GM06990 (cell line): Measurements from ENCODE around the gene MSH3.

Experiments used
- DNase-seq: peaks from one replicate; pipeline ENCODE4 v3.0.0-alpha.2; 2011; ENCODE audit not compliant: insufficient read length; ENCODE audit errors: extremely low read depth
- H3K27me3 ChIP-seq: replicated peaks from 2 replicates; pipeline ENCODE4 v1.6.0; 2011; ENCODE audit warnings: low read length; ENCODE audit not compliant: control insufficient read depth, insufficient read depth
- H3K36me3 ChIP-seq: 2 replicates; pipeline ENCODE4 v1.5.1; 2011; ENCODE audit warnings: low read length; ENCODE audit not compliant: control insufficient read depth, insufficient read depth
- H3K4me3 ChIP-seq: replicated peaks from 2 replicates; pipeline ENCODE4 v1.5.1; 2011; ENCODE audit warnings: low read depth, mild to moderate bottlenecking, control low read depth, low read length
- CTCF ChIP-seq: IDR thresholded peaks from 2 replicates; pipeline ENCODE4 v1.5.1; 2011; ENCODE audit warnings: low read length, control low read depth, mild to moderate bottlenecking, inconsistent platforms; ENCODE audit not compliant: insufficient read depth, poor library complexity, severe bottlenecking

Gene MSH3

GRCh38 chr5:80625230-80625629 is 29.2 kb upstream of the MSH3 start:
- Histone ChIP-seq H3K36me3 (no peaks in the 10 kb centered on the region), H3K27me3 (no peaks in the 10 kb centered on the region), H3K4me3 (no peak overlapping the region)
- no peak for TF ChIP-seq CTCF
- DNase-seq = no peak

- DNase-seq = no peak
- no peak for TF ChIP-seq CTCF
- Histone ChIP-seq H3K36me3 (no peaks in the 10 kb centered on the region), H3K27me3 (no peaks in the 10 kb centered on the region), H3K4me3 (no peak overlapping the region)
Observed at GRCh38 chr5:80629281-80629680, 25.2 kb upstream of the MSH3 start.

- TF ChIP-seq CTCF = no peak
- no peaks in the 10 kb centered on the region for H3K27me3 ChIP-seq
- DNase-seq = no peak
- H3K4me3 ChIP-seq = no peak overlapping the region
- no peaks in the 10 kb centered on the region for H3K36me3 ChIP-seq
Observed at GRCh38 chr5:80631278-80632259, 22.9 kb upstream of the MSH3 start.

GRCh38 chr5:80632700-80633099 is 21.8 kb upstream of the MSH3 start:
- no peaks in the 10 kb centered on the region; the same call in 1 of the 2 replicates for H3K36me3 ChIP-seq
- DNase-seq = no peak
- TF ChIP-seq CTCF = no peak
- no peaks in the 10 kb centered on the region for H3K27me3 ChIP-seq
- no peak overlapping the region for H3K4me3 ChIP-seq

GRCh38 chr5:80634193-80634592 is 20.3 kb upstream of the MSH3 start:
- Histone ChIP-seq H3K36me3 (no peaks in the 10 kb centered on the region; the same call in 1 of the 2 replicates), H3K27me3 (no peaks in the 10 kb centered on the region), H3K4me3 (no peak overlapping the region)
- no peak for TF ChIP-seq CTCF
- DNase-seq = no peak
